BE2C (cell line): ENCODE results near the gene CX3CR1.

Experiments
- DNase-seq: peaks from one replicate; pipeline ENCODE4 v3.0.0-alpha.2; 2020
- H3K27me3 ChIP-seq: fragments of 250-450 bp; sonication (Bioruptor Pico); 2 replicates; pipeline ENCODE4 v1.5.1; 2020; ENCODE audit warnings: mild to moderate bottlenecking
- H3K36me3 ChIP-seq: fragments of 250-450 bp; sonication (Bioruptor Pico); 2 replicates; pipeline ENCODE4 v1.5.1; 2020; ENCODE audit warnings: mild to moderate bottlenecking
- H3K4me1 ChIP-seq: fragments of 250-450 bp; sonication (Bioruptor Pico); 2 replicates; pipeline ENCODE4 v1.5.1; 2020
- H3K4me3 ChIP-seq: 2 replicates; pipeline ENCODE4 v1.5.1; 2011; ENCODE audit warnings: low read depth, low read length
- H3K9me3 ChIP-seq: fragments of 250-450 bp; sonication (Bioruptor Pico); 2 replicates; pipeline ENCODE4 v1.5.1; 2020
- CTCF ChIP-seq: IDR thresholded peaks from 2 replicates; pipeline ENCODE4 v1.5.1; 2012; ENCODE audit warnings: mild to moderate bottlenecking, low read depth, low read length

CX3CR1 gene

GRCh38 chr3:39226106-39226741 is 53.6 kb downstream of the CX3CR1 start:
- Histone ChIP-seq H3K36me3 (no peaks in the 10 kb centered on the region), H3K27me3 (peaks cover 3% of the 10 kb centered on the region; the same call in 1 of the 2 replicates), H3K9me3 (no peaks in the 10 kb centered on the region), H3K4me1 (no peaks in the 10 kb centered on the region), H3K4me3 (no peak overlapping the region)
- DNase-seq, result no peak
- no peak for TF ChIP-seq CTCF

- Histone ChIP-seq H3K4me3 (no peak overlapping the region), H3K27me3 (peaks cover 3% of the 10 kb centered on the region; the same call in 1 of the 2 replicates), H3K4me1 (no peaks in the 10 kb centered on the region), H3K9me3 (no peaks in the 10 kb centered on the region), H3K36me3 (no peaks in the 10 kb centered on the region)
- TF ChIP-seq CTCF, result no peak
- no peak for DNase-seq
These were observed 55.5 kb downstream of the CX3CR1 start for GRCh38 chr3:39224288-39224687.

GRCh38 chr3:39222939-39223338 is 56.9 kb downstream of the CX3CR1 start:
- no peaks in the 10 kb centered on the region for H3K9me3 ChIP-seq
- TF ChIP-seq CTCF, result no peak
- peaks cover 3% of the 10 kb centered on the region; the same call in 1 of the 2 replicates for H3K27me3 ChIP-seq
- H3K4me3 ChIP-seq, result no peak overlapping the region
- no peaks in the 10 kb centered on the region for H3K36me3 ChIP-seq
- DNase-seq, result no peak
- H3K4me1 ChIP-seq, result no peaks in the 10 kb centered on the region

- no peaks in the 10 kb centered on the region for H3K4me1 ChIP-seq
- no peak for DNase-seq
- TF ChIP-seq CTCF, result no peak
These were observed 57.4 kb downstream of the CX3CR1 start for GRCh38 chr3:39222462-39222861.

GRCh38 chr3:39221141-39221530 is 58.7 kb downstream of the CX3CR1 start:
- H3K4me3 ChIP-seq, result no peak overlapping the region
- H3K4me1 ChIP-seq, result no peaks in the 10 kb centered on the region
- TF ChIP-seq CTCF, result no peak
- H3K27me3 ChIP-seq, result peaks cover 3% of the 10 kb centered on the region; the same call in 1 of the 2 replicates
- no peak for DNase-seq
- no peaks in the 10 kb centered on the region for H3K36me3 ChIP-seq
- H3K9me3 ChIP-seq, result no peaks in the 10 kb centered on the region

More at GRCh38 chr3:39222462-39222861, 57.4 kb downstream of the CX3CR1 start:
- Histone ChIP-seq H3K9me3 (no peaks in the 10 kb centered on the region), H3K4me3 (no peak overlapping the region), H3K27me3 (peaks cover 3% of the 10 kb centered on the region; the same call in 1 of the 2 replicates), H3K36me3 (no peaks in the 10 kb centered on the region)

- H3K36me3 ChIP-seq, result no peaks in the 10 kb centered on the region
- no peak for TF ChIP-seq CTCF
- no peaks in the 10 kb centered on the region for H3K4me1 ChIP-seq
- no peak overlapping the region for H3K4me3 ChIP-seq
- no peak for DNase-seq
- H3K27me3 ChIP-seq, result peaks cover under 1% of the 10 kb centered on the region; the same call in 1 of the 2 replicates
- H3K9me3 ChIP-seq, result no peaks in the 10 kb centered on the region
These were observed 59.3 kb downstream of the CX3CR1 start for GRCh38 chr3:39220407-39221140.
